ENCODE results near the gene CACNA2D1.

CACNA2D1 gene

DNA sequence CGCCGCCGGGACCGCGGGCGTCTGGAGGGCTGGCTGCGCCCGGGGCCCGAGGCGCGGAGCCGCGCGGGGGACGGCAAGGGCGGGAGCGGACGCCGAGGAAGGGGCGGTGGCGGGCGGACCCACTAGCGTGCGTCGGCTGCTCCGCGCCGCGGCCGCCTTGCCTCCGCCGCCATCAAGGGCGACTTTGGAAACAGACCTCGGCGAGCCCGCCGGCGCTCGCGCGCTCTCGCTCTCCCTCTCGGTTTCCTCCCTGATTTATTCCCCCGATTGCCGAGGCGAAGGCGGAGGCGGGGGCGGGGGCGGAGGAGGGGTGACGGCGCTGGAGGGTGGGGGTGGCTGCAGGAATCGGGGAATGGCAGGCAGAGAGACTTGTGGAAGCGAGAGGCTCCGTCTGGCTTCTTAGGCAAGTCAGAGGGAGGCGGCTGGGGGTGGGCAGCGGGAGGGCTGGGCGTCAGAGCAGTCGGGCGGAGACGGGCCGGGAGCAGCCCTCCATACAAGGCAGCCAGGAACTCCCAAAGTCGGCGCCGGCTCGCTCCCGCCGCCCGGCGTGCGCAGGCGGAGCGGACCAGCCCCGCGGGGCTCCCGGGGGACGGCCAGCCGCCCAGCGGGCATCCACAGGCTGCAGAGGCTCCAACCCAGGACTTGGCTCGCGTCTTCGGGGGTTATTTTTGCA lies at the start of gene CACNA2D1:
TSS of gene CACNA2D1 (minus strand) at position 231 of the 673 bp plus-strand sequence.
- Histone ChIP-seq H3K27ac (ENCODE audit: low read depth, low read length) (peak within 1 kb of the TSS; percentile 93), H3K9ac (ENCODE audit: low read length) (peak within 1 kb of the TSS; percentile 40), H3K4me3 (ENCODE audit: low read length) (peak within 1 kb of the TSS; percentile 82), H3K27me3 (ENCODE audit: control insufficient read depth, insufficient read depth, low read length) (no peaks in the 10 kb centered on the region), H3K4me1 (ENCODE audit: control insufficient read depth, insufficient read depth, low read length) (peaks cover 3% of the 10 kb centered on the region), H3K36me3 (ENCODE audit: control insufficient read depth, insufficient read depth, low read length) (no peaks in the 10 kb centered on the region)

DNA sequence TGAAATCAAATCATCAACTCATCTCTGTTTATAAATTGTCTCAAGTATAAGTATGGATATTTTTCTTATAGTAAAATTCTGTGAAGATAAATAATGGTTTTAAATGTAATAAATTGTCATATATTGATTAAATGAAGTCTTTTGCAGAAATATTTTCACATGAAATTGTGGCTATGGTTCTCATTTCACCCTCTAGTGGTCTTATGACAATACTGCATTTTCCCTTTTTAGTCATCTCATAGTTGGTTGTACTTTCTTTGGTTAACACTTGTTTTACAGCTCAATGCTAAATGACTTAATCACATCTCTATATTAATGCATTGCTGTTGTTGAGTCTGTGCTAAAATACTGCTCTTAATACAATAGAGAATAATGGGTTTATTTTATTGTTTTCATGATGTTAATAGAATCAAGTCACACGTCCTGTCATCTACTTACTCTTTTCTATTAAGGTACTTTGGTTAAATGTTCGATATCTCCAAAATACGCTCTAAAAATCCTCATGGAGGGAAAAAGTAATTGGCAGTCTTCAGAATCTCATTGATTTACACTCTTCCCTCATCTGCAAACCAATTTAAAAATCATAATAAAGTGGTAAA lies 38.0 kb upstream of the CACNA2D1 start:
- no peak overlapping the region for H3K27ac ChIP-seq (ENCODE audit: low read depth, low read length)
- no peak overlapping the region for H3K4me3 ChIP-seq (ENCODE audit: low read length)
- H3K9ac ChIP-seq (ENCODE audit: low read length), result no peak overlapping the region
- H3K27me3 ChIP-seq (ENCODE audit: control insufficient read depth, insufficient read depth, low read length), result no peaks in the 10 kb centered on the region
- H3K36me3 ChIP-seq (ENCODE audit: control insufficient read depth, insufficient read depth, low read length), result no peaks in the 10 kb centered on the region
- H3K4me1 ChIP-seq (ENCODE audit: control insufficient read depth, insufficient read depth, low read length), result no peaks in the 10 kb centered on the region

DNA sequence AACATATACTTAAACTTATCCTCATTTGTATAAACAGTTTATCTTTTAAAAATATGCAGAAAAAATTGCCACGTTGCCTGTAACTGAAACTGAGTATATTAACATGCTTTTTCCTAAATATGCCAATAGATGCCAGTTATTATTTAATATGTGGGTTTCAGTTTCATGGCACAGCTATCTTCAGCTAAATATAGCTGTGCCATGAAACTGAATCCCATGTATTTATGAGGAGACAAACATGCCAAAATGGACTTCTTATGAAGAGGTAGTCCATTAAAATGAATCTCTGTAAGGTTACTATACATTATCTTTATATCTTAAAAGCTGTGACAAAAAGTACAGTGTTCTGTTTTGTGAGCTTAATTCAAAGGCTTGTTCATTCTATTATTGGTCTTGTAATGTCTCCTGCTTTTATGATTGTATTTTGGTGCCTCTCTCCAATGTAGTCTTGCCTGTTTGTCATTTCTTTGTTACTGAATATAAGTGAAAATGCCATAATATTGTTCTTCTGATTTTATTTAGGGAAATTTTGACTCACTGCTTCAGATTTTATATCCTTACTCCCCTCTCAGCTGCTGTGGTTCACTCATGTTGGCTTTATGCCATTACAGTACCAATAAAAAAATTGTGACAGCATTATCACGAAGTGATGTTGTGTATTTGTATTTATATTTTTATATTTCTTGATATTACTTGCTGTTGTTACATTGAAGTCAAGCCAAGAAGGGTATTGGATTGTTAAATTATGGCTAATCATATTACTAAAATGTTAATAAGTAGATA lies 34.3 kb upstream of the CACNA2D1 start:
- Histone ChIP-seq H3K36me3 (ENCODE audit: control insufficient read depth, insufficient read depth, low read length) (no peaks in the 10 kb centered on the region), H3K9ac (ENCODE audit: low read length) (no peak overlapping the region), H3K4me3 (ENCODE audit: low read length) (no peak overlapping the region), H3K27me3 (ENCODE audit: control insufficient read depth, insufficient read depth, low read length) (no peaks in the 10 kb centered on the region), H3K4me1 (ENCODE audit: control insufficient read depth, insufficient read depth, low read length) (no peaks in the 10 kb centered on the region), H3K27ac (ENCODE audit: low read depth, low read length) (no peak overlapping the region)

DNA sequence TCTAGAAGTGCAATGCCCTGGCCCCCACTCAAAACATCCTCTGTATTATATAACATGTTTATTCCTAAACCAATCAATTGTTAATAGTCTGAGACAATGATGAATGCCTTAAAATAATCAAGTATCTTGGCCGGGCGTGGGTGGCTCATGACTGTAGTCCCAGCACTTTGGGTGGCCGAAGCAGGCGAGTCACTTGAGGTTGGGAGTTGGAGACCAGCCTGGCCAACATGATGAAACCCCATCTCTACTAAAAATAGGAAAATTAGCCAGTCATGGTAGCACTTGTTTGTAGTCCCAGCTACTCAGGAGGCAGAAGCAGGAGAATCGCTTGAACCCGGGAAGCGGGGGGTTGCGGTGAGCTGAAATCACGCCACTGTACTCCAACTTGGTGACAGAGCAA lies 29.4 kb upstream of the CACNA2D1 start:
- Histone ChIP-seq H3K27me3 (ENCODE audit: control insufficient read depth, insufficient read depth, low read length) (no peaks in the 10 kb centered on the region), H3K4me1 (ENCODE audit: control insufficient read depth, insufficient read depth, low read length) (no peaks in the 10 kb centered on the region), H3K27ac (ENCODE audit: low read depth, low read length) (no peak overlapping the region), H3K36me3 (ENCODE audit: control insufficient read depth, insufficient read depth, low read length) (no peaks in the 10 kb centered on the region), H3K9ac (ENCODE audit: low read length) (no peak overlapping the region), H3K4me3 (ENCODE audit: low read length) (no peak overlapping the region)

DNA sequence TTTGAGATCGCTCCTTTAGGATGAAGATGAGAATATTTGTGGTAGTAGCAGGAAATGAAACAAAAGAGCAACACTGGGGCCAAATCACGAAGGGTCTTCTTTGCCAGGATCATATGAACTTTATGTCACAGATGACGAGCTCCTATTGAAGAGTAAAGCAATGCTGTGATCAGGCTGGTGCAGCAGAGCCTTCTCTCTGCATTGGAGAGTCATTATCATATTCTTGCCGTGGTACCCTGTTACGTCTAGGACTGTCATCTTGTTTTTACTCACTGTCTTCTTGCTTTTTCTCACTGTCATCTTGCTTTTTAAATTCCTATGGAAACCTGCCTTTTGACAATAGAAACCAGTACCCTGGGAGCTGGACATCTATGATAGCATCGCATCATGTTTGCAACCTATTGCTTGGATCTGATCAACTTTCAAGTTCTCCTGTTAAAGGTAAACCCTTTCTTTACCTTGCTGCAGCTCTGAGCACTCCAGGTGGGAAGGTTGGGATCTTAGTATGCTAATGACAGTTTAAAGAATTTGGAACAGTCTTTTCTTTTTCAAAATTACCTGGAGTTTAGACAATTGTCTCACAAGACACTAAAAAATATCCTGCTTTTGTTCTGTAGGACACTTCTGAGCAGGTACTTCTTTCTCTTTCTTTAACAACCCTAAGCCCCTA lies 27.9 kb upstream of the CACNA2D1 start:
- Histone ChIP-seq H3K9ac (ENCODE audit: low read length) (no peak overlapping the region), H3K27me3 (ENCODE audit: control insufficient read depth, insufficient read depth, low read length) (no peaks in the 10 kb centered on the region), H3K4me1 (ENCODE audit: control insufficient read depth, insufficient read depth, low read length) (no peaks in the 10 kb centered on the region), H3K4me3 (ENCODE audit: low read length) (no peak overlapping the region), H3K27ac (ENCODE audit: low read depth, low read length) (no peak overlapping the region), H3K36me3 (ENCODE audit: control insufficient read depth, insufficient read depth, low read length) (no peaks in the 10 kb centered on the region)

DNA sequence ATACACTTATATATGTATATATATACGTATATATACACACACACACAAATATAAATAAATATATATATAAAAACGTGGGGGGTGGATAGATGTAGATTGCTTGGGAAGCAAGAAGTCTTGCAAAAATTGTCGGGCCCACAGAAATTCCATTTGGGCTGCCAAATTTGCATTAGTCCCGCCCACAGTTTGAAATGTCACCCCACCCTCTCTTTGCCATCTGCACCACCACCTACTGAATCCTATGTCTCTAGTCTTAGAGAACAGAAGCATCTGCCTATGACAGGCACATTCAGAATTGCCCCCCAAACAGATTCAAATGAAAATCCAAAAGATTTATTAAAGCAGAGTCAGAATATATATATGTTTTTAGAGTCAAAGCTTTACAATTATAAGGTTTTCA lies 25.6 kb upstream of the CACNA2D1 start:
- H3K27ac ChIP-seq (ENCODE audit: low read depth, low read length), result no peak overlapping the region

DNA sequence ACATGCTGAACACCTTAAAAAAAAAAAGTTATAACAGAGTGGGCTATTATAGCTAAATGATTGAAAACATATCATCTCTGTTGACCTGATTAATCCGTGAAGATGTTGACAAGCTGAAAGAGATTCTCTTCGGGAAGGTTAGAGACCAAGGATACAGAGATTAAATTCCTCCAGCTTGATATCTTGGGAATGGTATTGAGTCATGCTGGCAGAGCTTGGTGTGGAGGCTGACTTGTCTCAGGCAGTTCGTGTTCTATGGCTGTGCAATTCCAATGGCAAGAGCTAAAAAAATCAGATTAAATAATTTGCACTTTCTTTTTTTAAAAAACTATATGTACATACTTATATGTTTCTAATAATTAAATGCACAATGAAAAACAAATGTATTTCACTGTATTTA lies 24.9 kb upstream of the CACNA2D1 start:
- Histone ChIP-seq H3K27ac (ENCODE audit: low read depth, low read length) (no peak overlapping the region), H3K4me3 (ENCODE audit: low read length) (no peak overlapping the region), H3K9ac (ENCODE audit: low read length) (no peak overlapping the region), H3K4me1 (ENCODE audit: control insufficient read depth, insufficient read depth, low read length) (no peaks in the 10 kb centered on the region), H3K27me3 (ENCODE audit: control insufficient read depth, insufficient read depth, low read length) (no peaks in the 10 kb centered on the region), H3K36me3 (ENCODE audit: control insufficient read depth, insufficient read depth, low read length) (no peaks in the 10 kb centered on the region)

More for the DNA sequence above, 25.6 kb upstream of the CACNA2D1 start:
- Histone ChIP-seq H3K9ac (ENCODE audit: low read length) (no peak overlapping the region), H3K27me3 (ENCODE audit: control insufficient read depth, insufficient read depth, low read length) (no peaks in the 10 kb centered on the region), H3K4me3 (ENCODE audit: low read length) (no peak overlapping the region), H3K36me3 (ENCODE audit: control insufficient read depth, insufficient read depth, low read length) (no peaks in the 10 kb centered on the region), H3K4me1 (ENCODE audit: control insufficient read depth, insufficient read depth, low read length) (no peaks in the 10 kb centered on the region)

DNA sequence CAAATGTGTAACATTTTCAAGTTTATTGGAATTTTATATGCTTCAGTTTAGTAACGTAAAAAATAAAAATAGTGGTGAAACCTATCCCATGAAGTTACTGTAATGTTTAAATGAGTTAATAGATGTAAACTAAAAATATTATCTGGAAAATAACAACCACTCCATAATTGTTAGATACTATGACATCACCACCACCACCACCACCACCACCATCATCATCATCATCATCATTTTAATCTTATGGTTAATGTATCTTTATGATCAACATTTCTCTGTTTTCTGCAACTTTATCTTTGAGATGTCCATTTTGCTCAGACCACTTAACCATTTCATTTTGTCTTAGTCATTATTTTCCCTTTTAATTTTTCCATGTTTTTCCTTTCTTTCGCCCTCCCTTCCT lies 23.4 kb upstream of the CACNA2D1 start:
- no peak overlapping the region for H3K4me3 ChIP-seq (ENCODE audit: low read length)
- H3K36me3 ChIP-seq (ENCODE audit: control insufficient read depth, insufficient read depth, low read length), result no peaks in the 10 kb centered on the region
- no peaks in the 10 kb centered on the region for H3K27me3 ChIP-seq (ENCODE audit: control insufficient read depth, insufficient read depth, low read length)
- no peaks in the 10 kb centered on the region for H3K4me1 ChIP-seq (ENCODE audit: control insufficient read depth, insufficient read depth, low read length)
- no peak overlapping the region for H3K27ac ChIP-seq (ENCODE audit: low read depth, low read length)
- H3K9ac ChIP-seq (ENCODE audit: low read length), result no peak overlapping the region

DNA sequence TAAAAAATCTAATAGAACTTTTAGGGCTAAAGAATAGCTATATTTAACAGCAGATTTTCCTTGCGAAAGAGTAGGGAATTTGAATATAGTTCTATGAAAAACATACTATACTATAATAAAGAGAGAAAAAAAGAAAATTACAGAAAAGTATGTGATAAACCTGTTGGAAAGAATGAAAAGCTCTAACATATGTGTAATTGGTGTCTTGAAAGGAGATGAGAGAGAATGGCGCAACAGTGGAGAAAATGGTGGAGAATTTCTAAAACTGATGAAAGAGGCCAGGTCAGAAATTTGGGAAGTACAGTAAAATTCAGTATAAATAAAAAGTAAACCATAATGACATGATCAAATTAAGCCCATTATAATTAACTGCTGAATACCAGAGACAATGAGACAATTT lies 20.8 kb upstream of the CACNA2D1 start:
- Histone ChIP-seq H3K4me1 (ENCODE audit: control insufficient read depth, insufficient read depth, low read length) (no peaks in the 10 kb centered on the region), H3K27me3 (ENCODE audit: control insufficient read depth, insufficient read depth, low read length) (no peaks in the 10 kb centered on the region), H3K4me3 (ENCODE audit: low read length) (no peak overlapping the region), H3K9ac (ENCODE audit: low read length) (no peak overlapping the region), H3K27ac (ENCODE audit: low read depth, low read length) (no peak overlapping the region), H3K36me3 (ENCODE audit: control insufficient read depth, insufficient read depth, low read length) (no peaks in the 10 kb centered on the region)

DNA sequence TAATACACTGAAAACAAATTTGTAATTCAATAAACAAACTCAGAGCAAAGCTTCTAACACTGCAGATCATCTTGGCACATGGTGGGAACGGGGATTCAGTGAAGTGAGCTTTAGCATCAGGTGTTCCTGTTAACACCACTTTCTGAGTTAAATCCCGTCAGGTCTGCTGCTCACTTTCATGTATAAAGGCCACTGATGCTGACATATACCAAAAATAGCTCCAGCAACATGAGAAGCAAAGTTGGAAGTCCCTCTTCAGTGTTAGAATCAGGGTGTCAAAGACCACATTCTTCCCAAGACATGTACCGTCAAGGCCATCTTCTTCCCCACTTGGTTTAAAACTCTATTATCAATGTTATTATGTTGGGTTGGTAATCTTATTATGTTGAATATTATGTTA lies 11.7 kb upstream of the CACNA2D1 start:
- no peaks in the 10 kb centered on the region for H3K4me1 ChIP-seq (ENCODE audit: control insufficient read depth, insufficient read depth, low read length)
- no peaks in the 10 kb centered on the region for H3K36me3 ChIP-seq (ENCODE audit: control insufficient read depth, insufficient read depth, low read length)
- no peaks in the 10 kb centered on the region for H3K27me3 ChIP-seq (ENCODE audit: control insufficient read depth, insufficient read depth, low read length)
- H3K27ac ChIP-seq (ENCODE audit: low read depth, low read length), result no peak overlapping the region
- no peak overlapping the region for H3K4me3 ChIP-seq (ENCODE audit: low read length)
- H3K9ac ChIP-seq (ENCODE audit: low read length), result no peak overlapping the region

DNA sequence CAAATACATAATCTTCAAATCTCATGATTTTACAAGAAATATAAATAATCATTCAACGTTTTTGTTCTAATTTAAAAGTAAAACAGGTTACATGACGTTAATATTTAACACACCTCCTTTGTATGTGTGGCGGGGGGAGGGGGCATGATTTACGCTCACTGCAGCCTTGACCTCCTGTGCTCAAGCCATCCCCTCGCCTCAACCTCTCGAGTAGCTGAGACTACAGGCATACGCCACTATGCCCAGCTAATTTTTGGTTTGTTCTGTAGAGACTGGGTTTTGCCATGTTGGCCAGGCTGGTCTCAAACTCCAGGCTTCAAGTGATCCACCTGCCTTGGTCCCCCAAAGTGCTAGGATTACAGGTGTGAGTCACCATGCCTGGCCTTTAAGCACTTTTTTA lies 7.2 kb upstream of the CACNA2D1 start:
- Histone ChIP-seq H3K4me1 (ENCODE audit: control insufficient read depth, insufficient read depth, low read length) (no peaks in the 10 kb centered on the region), H3K36me3 (ENCODE audit: control insufficient read depth, insufficient read depth, low read length) (no peaks in the 10 kb centered on the region), H3K27ac (ENCODE audit: low read depth, low read length) (no peak overlapping the region), H3K9ac (ENCODE audit: low read length) (no peak overlapping the region), H3K27me3 (ENCODE audit: control insufficient read depth, insufficient read depth, low read length) (no peaks in the 10 kb centered on the region), H3K4me3 (ENCODE audit: low read length) (no peak overlapping the region)

DNA sequence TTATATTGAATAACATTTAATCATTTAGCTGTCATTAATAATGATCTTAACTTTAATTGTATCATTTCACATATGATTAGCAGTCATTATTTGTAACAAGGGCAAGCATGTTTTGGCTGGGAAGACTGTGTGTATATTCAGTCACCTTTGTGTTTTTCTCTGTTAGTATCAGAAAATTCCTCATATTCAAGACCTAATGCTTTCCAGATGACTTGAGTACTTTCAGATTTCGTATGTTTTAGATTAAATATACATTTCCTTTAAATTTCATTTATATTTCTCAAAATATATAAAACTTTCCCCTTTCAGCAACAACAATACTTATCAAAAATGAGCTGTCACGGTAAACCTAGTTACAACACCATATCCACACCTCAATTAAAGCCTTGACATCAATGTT lies 6.3 kb upstream of the CACNA2D1 start:
- Histone ChIP-seq H3K9ac (ENCODE audit: low read length) (no peak overlapping the region), H3K27me3 (ENCODE audit: control insufficient read depth, insufficient read depth, low read length) (no peaks in the 10 kb centered on the region), H3K27ac (ENCODE audit: low read depth, low read length) (no peak overlapping the region), H3K36me3 (ENCODE audit: control insufficient read depth, insufficient read depth, low read length) (no peaks in the 10 kb centered on the region), H3K4me3 (ENCODE audit: low read length) (no peak overlapping the region), H3K4me1 (ENCODE audit: control insufficient read depth, insufficient read depth, low read length) (no peaks in the 10 kb centered on the region)
